ENCODE results near the gene VASP.

GRCh38 chr19:45526971-45527370 lies 19.7 kb downstream of the VASP start:
- TF ChIP-seq, protein P1, sequence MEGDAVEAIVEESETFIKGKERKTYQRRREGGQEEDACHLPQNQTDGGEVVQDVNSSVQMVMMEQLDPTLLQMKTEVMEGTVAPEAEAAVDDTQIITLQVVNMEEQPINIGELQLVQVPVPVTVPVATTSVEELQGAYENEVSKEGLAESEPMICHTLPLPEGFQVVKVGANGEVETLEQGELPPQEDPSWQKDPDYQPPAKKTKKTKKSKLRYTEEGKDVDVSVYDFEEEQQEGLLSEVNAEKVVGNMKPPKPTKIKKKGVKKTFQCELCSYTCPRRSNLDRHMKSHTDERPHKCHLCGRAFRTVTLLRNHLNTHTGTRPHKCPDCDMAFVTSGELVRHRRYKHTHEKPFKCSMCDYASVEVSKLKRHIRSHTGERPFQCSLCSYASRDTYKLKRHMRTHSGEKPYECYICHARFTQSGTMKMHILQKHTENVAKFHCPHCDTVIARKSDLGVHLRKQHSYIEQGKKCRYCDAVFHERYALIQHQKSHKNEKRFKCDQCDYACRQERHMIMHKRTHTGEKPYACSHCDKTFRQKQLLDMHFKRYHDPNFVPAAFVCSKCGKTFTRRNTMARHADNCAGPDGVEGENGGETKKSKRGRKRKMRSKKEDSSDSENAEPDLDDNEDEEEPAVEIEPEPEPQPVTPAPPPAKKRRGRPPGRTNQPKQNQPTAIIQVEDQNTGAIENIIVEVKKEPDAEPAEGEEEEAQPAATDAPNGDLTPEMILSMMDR (IDR thresholded peaks at IDR 0.05; ENCODE audit: low read depth, low read length): no peak
- no peak for TF ChIP-seq EZH2phosphoT487 (IDR thresholded peaks at IDR 0.05; ENCODE audit: low read depth)

All from OCI-LY3 (cell line).